GM10847 (cell line): ENCODE measurements around the gene SPECC1L.
"Not testable (repeated sequence)": the region's sequence is repeated elsewhere in the genome, so short reads cannot be mapped to it uniquely, and the experiment has no call there.

Source experiments
- POLR2A ChIP-seq: IDR thresholded peaks from 2 replicates; pipeline ENCODE4 v1.6.1; 2011; ENCODE audit not compliant: insufficient read length; ENCODE audit errors: extremely low read depth

Gene SPECC1L

GRCh38 chr22:24270556-24271385 lies at the start of gene SPECC1L:
Gene SPECC1L, plus strand, starts transcription at chr22:24270831. Its CDS starts 31,401 bp downstream, at chr22:24302232.
- peak; percentile 90 for TF ChIP-seq POLR2A

- no peak for TF ChIP-seq POLR2A
These were observed 46.2 kb upstream of the SPECC1L start for GRCh38 chr22:24224468-24224867.

GRCh38 chr22:24225044-24225601 lies 45.5 kb upstream of the SPECC1L start:
- no peak for TF ChIP-seq POLR2A

GRCh38 chr22:24225951-24226350 lies 44.7 kb upstream of the SPECC1L start:
- TF ChIP-seq POLR2A: no peak

- TF ChIP-seq POLR2A: no peak
These were observed 39.5 kb upstream of the SPECC1L start for GRCh38 chr22:24230911-24231656.

GRCh38 chr22:24231706-24232105 lies 38.9 kb upstream of the SPECC1L start:
- no peak for TF ChIP-seq POLR2A

- no peak for TF ChIP-seq POLR2A
These were observed 38.5 kb upstream of the SPECC1L start for GRCh38 chr22:24232124-24232523.

- no peak for TF ChIP-seq POLR2A
These were observed 37.9 kb upstream of the SPECC1L start for GRCh38 chr22:24232725-24233124.

GRCh38 chr22:24233235-24233634 lies 37.4 kb upstream of the SPECC1L start:
- TF ChIP-seq POLR2A: no peak

GRCh38 chr22:24233816-24234215 lies 36.8 kb upstream of the SPECC1L start:
- TF ChIP-seq POLR2A: no peak

GRCh38 chr22:24235315-24235714 lies 35.3 kb upstream of the SPECC1L start:
- no peak for TF ChIP-seq POLR2A

GRCh38 chr22:24236656-24237055 lies 34.0 kb upstream of the SPECC1L start:
- TF ChIP-seq POLR2A: no peak

GRCh38 chr22:24240381-24240780 lies 30.2 kb upstream of the SPECC1L start:
- no peak for TF ChIP-seq POLR2A

GRCh38 chr22:24244144-24244787 lies 26.4 kb upstream of the SPECC1L start:
- TF ChIP-seq POLR2A: no peak

- TF ChIP-seq POLR2A: not testable (repeated sequence)
These were observed 25.6 kb upstream of the SPECC1L start, which contains the start of gene GGT5 for GRCh38 chr22:24245030-24245431. Gene GGT5, minus strand, starts transcription at chr22:24245082. Its CDS starts 357 bp downstream, at chr22:24244725.
